Measurements from ENCODE around the gene NEK6.

The NEK6 gene

DNA sequence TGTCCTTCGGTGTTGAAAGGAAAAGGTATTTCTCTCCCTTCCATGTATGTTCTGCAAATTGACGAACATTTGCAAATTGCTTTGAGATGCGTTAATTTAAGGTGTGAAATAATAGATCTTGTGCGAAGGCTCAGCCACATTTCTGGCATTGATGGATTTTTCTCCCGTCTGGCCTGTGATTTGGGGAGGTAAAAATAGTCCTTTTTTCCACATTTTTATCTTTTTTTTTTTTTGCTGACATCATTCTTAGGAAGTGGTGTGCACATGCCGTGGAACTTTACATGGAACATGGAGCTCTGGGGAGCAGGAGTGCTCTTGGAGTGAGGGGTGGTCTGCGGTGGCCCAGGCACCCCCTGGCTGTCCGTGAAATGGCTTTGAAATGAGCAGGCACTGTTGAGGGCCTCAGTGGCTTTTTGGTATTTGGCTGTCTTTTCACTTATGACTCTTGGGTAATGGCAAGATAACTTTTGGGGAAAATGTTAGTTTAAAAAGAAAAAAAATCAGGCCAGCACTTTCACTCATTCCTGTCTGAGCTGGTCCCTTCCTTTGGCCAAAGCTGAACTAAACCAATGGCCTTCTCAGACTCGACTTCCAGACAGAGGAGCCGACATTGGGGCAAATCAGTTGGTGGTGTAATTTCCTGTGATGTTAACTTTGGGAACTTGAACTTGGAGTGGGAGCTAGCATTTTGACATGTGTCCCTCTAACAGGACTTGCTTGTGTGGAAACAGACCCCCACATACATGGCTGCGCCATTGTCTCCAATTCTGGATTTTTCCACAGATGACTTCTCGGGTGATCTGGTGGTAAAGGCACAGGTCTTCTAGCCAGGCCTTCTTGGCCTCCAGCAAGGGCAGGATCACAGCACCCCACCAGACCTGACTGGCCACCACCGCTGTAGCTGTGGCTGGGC, 4.2 kb downstream of the NEK6 start:
- no peak for ATAC-seq
- DNase-seq: no peak

DNA sequence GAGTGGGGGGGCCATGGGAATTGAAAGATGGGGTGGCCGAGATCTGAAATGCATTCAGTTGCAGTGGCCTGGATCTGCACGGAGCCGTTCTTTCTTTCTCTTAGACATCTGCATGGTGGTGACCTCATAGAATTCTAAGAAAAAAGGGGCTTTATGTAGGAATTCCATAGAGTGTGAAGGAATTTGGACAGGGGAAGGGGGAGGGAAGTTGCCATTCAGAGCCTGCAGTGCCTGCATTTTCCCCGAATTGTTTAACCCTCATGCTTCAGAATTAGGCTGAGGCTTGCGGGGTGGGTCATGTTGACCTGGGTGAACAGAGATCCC, 4.9 kb downstream of the NEK6 start:
- DNase-seq (no peak), ATAC-seq (no peak)

DNA sequence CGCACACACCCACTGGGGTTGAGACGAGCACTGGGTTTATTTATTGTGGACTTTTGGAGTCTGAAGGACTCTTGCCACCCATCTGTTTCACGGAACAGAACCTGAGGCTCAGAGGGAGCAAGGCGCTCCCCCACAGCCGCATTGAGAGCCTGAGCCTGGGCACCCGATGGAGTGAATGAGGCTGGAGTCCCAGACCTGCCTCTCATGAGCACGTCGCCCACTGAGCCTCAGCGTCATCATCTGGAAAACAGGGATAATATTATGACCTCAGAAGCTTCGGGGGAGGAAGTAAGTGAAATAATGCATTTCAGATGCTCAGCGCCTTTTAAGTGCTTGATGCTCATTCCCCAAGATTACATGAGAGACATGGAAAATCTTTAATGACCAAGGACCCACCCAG, 5.5 kb downstream of the NEK6 start:
- no peak for ATAC-seq
- no peak for DNase-seq

DNA sequence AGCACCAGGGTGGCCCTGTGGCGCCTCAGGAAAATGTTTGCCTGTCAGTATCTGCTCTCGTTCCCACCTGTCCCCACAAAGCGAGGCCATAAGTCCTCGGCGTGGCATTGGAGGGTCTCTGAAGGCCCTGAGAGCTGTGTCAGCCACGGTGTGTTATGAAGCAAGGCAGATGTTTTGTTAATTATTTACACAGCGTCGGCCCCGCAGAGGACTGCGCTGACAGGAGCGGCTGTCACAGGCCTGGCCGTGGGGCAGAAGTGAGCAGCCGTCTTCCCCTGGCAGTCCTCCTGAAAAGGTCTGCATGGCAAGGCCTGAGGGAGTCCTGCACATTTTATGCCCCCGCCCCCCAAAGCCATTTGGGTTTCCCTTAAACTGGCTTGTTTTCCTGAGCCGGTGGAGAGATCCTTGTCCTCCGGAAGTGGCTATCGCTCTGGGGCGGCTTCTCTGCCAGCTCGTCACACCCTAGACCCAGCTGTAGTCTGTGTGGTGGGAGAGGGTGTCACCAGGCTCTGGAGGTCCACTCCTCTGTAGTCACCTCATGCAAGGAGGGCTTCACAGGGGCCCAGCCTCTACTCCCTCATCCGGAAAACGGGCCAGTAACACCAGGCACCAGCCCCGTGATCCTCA, 6.2 kb downstream of the NEK6 start:
- no peak for ATAC-seq
- DNase-seq: no peak

DNA sequence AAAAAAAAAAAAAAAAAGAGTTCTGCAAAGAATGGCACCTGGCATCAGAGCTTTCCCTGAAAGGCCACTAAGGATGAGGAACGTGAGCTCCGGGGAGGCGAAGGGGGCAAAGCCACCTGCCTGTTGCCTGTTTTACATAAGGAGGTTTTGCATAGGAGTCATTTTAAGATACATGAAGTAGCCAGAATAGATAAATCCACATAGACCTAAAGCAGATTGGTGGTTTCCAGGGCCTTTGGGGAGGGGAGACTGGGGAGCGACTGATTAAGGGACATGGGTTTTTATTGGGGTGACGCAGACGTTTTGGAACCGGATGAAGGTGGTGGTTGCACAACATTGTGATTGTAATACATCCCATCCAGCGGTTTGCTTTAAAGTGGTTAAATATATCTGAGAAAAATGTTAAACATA, 7.1 kb downstream of the NEK6 start:
- no peak for DNase-seq
- ATAC-seq: no peak

DNA sequence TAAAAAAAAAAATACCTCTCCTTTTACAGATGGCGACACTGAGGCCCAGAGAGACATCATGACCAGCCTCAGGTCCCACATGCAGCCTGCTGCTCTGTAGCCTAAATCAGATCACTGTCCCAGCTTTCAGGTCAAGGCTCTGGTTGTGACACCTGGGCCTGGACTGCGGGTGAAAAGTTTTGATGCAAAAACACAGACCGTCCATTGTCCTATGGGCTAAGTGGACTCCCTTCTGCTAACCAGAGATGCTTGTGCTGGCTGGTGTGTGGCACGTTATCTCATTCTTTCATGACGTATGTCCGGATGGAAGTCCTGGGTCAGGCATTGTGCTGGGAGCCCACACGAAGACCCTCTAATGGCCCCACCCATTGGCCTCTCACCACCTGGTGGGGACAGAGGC, 7.8 kb downstream of the NEK6 start:
- DNase-seq (no peak), ATAC-seq (no peak)

DNA sequence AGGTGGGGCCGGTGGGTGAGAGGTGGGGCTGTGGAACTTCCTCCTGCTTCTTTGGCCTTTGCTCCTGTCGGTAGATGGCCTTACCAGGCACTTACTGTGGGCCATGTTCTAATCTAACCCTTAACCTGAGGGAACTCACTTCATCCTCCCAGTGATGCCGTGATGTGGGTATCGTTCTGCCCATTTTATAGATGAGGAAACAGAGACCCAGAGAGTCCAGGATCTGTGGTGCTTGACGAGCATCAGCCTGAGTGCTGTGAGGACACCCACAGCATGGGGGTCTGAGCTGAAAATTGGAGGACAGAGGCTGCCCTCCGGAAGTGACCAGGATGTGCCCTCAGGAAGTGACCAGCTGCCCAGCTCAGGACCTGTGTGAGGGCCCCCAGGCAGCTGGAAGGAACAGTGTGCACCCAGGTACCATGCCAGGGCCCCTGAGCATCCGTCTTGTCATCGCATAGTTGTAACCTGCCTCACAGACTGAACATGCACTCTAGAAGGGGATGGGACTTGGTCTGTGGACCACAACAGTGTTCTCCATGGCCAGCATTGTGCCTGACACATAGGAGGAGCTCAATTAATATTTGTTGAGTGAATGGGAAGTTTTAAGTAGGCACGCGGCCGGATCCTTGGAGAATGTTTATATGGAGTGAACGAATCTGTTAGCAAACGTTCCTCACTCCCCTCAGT, 8.5 kb downstream of the NEK6 start:
- DNase-seq: no peak
- no peak for ATAC-seq

DNA sequence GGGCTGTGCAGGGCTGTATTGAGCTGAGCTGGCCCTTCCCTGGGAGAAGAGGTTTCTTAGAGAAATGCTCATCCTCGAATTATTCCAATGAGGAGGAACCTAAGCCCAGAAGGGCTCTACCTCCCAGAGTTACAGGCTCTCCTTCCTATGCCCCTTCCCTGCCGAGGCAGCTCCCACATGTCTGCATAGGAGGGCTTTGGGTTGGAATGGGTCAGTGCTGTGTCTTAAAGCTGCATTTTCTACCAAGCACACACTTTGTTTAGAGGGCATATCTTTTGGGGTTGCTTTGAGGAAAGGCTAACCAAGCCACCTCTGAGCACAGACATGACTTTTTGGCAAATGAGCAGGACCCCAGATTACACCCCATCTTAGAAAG, 9.1 kb downstream of the NEK6 start:
- ATAC-seq (no peak), DNase-seq (no peak)

DNA sequence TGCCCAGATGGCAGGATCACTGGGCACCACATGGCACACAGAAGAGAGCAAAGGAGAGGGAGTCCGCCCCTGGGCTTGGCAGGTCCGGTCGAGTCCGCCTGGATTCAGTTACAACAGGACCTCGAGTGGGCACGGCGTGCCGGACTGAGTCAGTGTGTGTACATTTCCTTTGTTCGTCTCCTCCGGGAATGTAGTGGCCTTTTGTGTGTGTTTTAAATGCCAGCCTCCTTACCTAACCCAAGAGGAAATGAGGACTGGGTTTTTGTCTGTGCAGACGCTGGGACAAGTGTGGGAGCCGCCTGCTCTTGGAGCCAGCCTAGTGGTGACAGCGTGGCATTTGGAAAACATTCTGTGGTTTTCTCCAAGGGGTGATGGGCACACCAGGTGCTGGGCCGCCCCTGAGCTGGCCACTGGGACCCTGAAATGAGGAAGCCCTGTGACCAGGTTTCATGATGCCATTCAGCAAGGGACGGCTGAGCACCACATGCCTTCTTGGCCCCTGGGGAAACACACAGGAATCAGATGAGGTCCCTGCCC, 9.6 kb downstream of the NEK6 start:
- DNase-seq (no peak), ATAC-seq (peak; percentile 19)

DNA sequence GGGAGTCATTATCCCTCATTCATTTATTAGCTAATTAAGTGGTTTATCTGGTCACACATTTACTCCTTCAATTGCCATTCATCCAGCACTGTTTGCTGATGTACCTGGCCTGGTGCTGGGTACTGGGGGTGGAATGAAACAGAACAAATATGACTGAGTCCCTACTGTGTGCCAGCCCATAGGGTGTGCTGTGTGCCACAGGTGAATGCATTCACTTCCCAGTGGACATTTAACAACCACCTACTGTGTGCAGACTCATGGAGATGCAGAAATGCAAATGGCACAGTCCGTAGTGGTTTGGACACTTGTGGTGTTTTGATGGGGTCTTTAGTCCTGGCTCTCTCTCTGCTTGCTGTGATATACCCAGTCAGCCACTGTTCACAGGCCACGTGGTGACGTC, 10.5 kb downstream of the NEK6 start:
- DNase-seq (no peak), ATAC-seq (no peak)

DNA sequence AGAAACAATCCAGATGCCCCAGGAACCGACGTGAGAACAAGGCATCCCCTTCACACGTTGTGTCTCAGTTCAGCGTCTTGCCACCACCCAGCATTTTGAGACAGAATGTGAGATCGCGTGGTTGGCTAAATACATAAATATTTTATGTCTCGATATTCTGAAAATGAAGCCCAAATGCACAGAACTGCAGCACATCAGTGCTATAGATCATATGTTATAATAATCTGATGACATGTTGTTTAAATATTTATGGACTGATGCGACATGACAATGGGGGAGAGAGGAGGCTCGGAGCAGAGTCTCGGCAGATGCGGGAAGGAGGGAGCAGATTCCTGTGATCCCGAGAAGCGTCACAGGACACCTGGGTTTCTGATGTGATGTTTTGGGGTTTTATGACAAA, 10.9 kb downstream of the NEK6 start:
- ATAC-seq (no peak), DNase-seq (no peak)

DNA sequence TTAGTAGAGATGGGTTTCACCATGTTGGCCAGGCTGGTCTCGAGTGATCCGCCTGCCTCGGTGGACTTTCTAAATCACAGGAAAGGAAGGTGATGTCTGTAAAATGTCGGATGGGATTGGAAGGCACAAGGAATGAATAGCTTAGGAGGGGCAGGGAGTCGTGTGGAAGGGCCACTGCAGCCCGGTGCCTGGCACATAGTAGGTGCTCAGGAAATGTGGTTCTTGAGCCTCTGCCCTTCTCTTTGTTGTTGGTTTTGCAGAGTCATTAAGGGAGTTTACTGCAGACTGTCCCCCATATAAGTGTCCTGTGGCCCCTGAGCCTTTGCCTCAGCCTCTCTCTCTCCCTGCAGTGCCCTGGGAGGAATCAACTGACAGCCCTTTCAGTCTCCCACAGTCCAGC, 11.8 kb downstream of the NEK6 start:
- ATAC-seq (no peak), DNase-seq (no peak)

DNA sequence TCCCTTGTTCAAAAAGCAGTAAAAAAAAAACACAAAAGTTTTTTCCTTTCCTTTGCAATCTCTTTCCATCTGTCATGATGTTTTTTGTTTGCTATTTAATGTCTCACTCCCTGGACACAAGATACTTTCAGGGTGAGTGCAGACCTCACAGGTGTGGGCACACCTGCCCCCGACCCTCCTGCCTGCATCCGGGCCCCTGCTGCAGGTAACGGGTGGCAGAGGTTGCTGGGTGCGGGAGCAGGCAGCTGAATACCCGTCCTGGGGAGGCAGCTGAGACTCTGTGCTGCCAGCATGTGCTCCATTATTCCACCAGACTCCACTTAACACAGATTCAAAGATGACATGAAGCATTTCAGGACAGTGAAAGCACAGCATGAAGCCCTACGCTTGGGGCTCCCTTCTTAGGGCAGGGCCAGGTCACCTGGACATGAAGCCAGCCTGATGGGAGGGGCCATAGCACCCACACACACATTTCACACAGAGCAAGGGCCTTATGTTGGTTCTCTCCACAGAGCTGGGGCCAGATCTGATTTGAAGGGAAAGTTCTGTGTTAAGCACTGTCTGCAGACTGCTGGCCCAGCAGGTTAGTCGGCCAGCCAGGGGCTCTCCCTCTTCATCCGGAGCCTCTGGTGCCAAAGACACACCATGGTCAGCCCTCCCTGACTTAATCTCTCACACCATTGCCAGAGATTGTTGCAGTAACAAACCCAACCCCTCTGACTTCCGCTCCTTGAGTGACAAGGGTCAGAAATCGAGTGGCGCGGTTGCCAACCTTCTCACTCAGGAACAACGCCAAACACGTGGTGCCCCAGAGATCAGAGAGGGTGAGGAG, 13.0 kb downstream of the NEK6 start:
- no peak for DNase-seq
- no peak for ATAC-seq

DNA sequence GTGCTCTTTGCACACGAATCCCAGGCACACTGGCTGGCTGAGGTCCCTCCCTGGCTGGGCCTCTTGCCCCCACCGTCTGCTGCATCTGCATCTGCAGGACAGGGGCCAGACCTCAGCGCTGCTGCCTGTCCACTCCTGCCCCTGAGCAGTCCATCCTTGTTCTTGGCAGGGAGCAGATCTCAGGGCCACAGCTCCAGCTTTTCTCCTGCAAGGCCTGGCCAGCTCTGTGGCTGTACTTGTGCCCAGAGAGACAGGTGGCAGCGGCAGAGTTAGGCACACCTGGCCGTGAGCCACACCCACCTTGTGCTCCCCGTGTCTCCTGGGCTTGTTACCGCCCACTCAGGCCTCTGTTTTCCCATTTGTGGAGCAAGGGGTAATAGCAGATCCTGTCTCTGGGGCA, 13.9 kb downstream of the NEK6 start:
- DNase-seq (no peak), ATAC-seq (no peak)

DNA sequence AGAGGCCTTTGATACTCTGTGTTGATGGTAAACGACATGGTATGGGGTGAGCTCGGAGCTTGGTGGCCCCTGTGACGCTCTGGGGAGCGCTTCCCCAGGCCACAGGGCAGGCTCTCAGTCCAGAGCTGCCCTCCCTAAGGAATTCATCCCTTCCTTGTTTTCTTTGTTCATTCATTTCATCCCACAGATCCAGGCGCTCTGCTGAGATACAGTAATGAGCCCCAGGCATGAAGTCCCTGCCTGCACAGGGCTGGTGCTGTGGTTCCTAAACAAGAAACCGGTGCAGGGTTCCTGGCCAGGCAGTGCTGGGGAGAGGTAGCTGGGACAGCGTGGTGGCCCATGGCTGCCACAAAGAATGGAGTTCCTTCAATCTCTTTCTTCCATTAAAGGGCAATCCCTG, 14.4 kb downstream of the NEK6 start:
- DNase-seq: no peak
- no peak for ATAC-seq

DNA sequence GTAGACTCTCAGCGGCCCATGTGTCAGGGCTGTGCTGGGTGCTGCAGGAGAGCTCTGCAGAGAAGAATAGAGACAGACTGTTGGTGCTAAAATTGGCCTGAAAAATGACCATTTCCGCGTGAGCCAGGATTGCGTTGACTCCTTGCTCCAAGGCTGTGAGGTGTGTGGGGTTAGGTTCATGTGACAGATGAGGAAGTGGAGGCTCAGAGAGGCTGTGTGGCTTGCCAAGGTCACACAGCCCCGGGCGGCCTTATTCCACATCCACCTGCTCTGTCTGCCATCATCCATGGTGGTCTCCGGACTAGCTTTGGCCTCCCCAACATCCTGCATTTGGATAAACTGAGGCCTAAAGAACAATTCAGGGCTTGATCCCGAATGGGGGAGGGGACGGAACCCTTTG, 15.2 kb downstream of the NEK6 start:
- DNase-seq: no peak
- no peak for ATAC-seq

DNA sequence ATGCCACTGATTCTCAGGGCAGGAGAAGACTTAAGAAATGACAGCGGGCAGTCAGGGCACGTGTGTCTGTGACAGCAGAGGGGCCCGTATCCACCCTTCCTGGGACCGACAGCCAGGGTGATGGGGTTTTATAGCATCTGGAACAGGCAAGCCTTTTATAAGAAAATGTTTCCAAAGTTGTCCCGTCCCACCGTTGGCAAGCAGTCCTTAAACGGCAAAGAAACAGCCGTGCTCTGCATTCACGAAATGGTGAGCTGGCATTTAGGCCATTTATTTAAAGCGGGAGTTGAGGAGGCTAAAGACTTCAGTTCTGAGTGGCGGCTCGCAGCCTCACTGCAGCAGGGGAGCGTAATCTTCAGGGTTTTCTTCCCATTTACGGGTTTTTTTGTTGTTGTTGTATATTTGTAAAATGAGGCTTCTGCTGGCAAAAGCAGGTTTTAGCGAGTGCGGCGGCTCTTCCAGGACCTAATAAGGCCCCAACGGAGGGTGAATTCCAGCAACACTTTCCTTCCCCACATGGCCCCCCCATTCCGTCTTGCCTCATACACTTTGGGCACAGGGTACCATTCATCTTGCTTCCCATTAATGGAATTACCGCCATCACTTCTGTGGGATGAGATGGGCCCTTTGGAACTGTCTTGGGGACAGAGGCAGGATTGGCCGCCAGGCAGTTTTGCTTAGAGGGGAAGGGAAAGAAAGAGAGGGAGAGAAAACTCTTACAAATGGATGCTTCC, 15.8 kb downstream of the NEK6 start:
- no peak for DNase-seq
- no peak for ATAC-seq

DNA sequence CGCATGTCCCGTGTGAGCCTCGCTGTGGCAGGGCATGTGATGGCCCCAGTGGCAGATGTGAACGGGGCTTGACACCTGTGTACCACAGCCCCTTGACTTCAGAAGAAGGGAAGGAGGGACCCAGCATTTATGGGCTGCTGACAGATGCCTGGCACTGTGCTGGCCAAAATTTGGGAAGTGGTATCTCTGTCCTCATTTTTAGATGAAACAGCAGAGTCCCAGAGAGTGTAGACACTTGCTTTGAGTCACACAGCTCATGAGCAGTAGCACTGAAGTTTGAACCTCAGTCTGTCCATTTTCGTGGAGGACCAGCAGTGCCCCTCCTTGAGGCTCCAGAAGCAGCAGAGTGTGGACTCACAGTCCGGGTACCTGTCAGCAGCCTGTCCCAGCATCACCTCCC, 16.5 kb downstream of the NEK6 start:
- no peak for DNase-seq

DNA sequence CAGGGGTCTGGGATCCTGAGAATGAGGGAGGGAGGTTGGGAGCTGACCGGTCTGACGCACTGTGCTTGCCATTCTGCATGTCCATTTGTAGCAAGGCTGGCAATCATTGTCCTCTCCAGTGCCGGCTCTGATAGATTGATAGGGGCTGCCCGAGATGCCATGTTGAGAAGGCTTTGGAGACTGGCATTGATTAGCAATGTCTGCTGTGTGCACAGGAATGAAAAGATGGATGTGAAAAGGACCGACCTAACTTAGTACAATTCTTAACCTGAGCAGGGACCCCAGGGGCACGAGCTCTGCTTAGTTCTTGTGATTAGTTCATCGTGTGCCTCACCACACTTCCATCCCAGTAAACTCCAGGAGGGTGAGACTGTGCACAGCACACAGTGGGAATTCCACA, 17.0 kb downstream of the NEK6 start:
- no peak for DNase-seq
- no peak for ATAC-seq

More for the DNA sequence above, 16.5 kb downstream of the NEK6 start:
- no peak for ATAC-seq

DNA sequence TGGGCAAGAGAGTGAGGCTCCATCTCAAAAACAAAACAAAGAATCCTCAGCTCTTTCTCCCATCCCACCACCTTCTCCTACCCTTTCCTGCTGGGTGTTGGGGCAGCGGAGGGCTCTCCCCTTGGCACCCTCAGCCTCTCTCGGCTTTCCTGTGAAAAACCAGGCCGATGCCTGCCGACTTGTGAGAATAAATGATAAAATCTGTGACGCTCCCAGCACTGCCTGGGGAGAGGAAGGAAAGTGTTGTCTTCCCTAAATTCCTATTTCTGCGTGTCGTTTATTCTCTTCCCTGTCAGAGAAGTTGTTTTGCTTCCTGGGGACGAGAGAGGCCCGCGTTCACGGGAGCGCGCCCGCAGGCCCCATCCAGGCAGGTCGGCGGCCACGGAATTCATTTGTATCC, 19.7 kb downstream of the NEK6 start:
- no peak for DNase-seq
- no peak for ATAC-seq

DNA sequence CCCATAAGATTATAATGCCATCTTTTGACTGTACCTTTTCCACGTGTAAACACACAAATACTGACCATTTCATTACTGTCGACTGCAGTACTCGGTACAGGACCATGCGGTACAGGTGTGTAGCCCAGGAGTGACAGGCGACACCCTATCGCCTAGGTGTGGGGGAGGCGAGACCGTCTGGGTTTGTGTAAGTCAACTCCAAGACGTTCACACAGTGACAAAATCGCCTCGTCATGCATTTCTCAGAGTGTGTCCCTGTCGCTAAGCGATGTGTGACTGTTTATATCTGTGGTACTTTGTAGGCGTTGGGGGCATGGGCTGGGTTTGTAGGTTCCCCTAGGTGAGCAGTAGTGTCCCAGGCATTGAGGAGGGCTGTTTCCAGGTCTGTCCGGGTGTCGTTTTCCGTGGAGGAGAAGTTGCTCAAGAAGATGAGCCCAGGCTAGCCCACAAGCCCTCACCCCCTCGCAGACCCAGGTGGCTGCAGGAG, 20.3 kb downstream of the NEK6 start:
- ATAC-seq (peak; percentile 47), DNase-seq (no peak)
